MG63 (cell line): Measurements from ENCODE around the gene LNP1. TPM values are rescaled to one million over a fixed set of nuclear protein-coding genes. Genes with fewer than 3 reads are reported as not detected.
"Not testable (repeated sequence)": the region's sequence is repeated elsewhere in the genome, so short reads cannot be mapped to it uniquely, and the experiment has no call there.

Experiments used
- DNase-seq: peaks from one replicate; pipeline ENCODE4 v3.0.0-alpha.2; 2020
- H3K27me3 ChIP-seq: fragments of 250-450 bp; sonication (Bioruptor Pico); 2 replicates; pipeline ENCODE4 v1.5.1; 2020; ENCODE audit warnings: mild to moderate bottlenecking, moderate library complexity
- H3K36me3 ChIP-seq: fragments of 250-450 bp; sonication (Bioruptor Pico); 2 replicates; pipeline ENCODE4 v1.5.1; 2020; ENCODE audit warnings: mild to moderate bottlenecking, moderate library complexity
- H3K4me3 ChIP-seq: fragments of 250-450 bp; sonication (Bioruptor Pico); 2 replicates; pipeline ENCODE4 v1.5.1; 2020; ENCODE audit warnings: mild to moderate bottlenecking, moderate library complexity
- H3K9me3 ChIP-seq: fragments of 250-450 bp; sonication (Bioruptor Pico); 2 replicates; pipeline ENCODE4 v1.5.1; 2020; ENCODE audit warnings: mild to moderate bottlenecking, moderate library complexity
- total RNA-seq: library from RNA; depleted of rRNA; stranded (reverse); fragments of >200 nt; shearing (Covaris generic); gene quantifications from 2 replicates; pipeline ENCODE4 v1.2.3, GENCODE V29; 2014; ENCODE audit warnings: low replicate concordance

Gene LNP1
- total RNA-seq, 1 experiment from 2014 or later = 3.5 TPM

- no peak for DNase-seq
- no peaks in the 10 kb centered on the region for H3K36me3 ChIP-seq
- no peaks in the 10 kb centered on the region for H3K27me3 ChIP-seq
- no peak overlapping the region for H3K4me3 ChIP-seq
- peaks cover 2% of the 10 kb centered on the region; the same call in 1 of the 2 replicates for H3K9me3 ChIP-seq
Observed at GRCh38 chr3:100448079-100448478, 46.7 kb downstream of the LNP1 start.

- H3K9me3 ChIP-seq = peaks cover 2% of the 10 kb centered on the region; the same call in 1 of the 2 replicates
- no peak for DNase-seq
- H3K36me3 ChIP-seq = no peaks in the 10 kb centered on the region
- no peak overlapping the region for H3K4me3 ChIP-seq
- H3K27me3 ChIP-seq = no peaks in the 10 kb centered on the region
Observed at GRCh38 chr3:100449214-100449613, 47.9 kb downstream of the LNP1 start.

GRCh38 chr3:100454677-100455076 lies 53.3 kb downstream of the LNP1 start:
- H3K9me3 ChIP-seq = no peaks in the 10 kb centered on the region
- H3K4me3 ChIP-seq = no peak overlapping the region
- no peak for DNase-seq
- no peaks in the 10 kb centered on the region for H3K36me3 ChIP-seq
- H3K27me3 ChIP-seq = no peaks in the 10 kb centered on the region

- no peak overlapping the region for H3K4me3 ChIP-seq
- no peaks in the 10 kb centered on the region for H3K36me3 ChIP-seq
- no peaks in the 10 kb centered on the region for H3K9me3 ChIP-seq
- no peak for DNase-seq
- H3K27me3 ChIP-seq = no peaks in the 10 kb centered on the region
Observed at GRCh38 chr3:100455841-100456550, 54.7 kb downstream of the LNP1 start.

- Histone ChIP-seq H3K4me3 (no peak overlapping the region), H3K27me3 (no peaks in the 10 kb centered on the region), H3K36me3 (no peaks in the 10 kb centered on the region), H3K9me3 (no peaks in the 10 kb centered on the region)
- DNase-seq = no peak
Observed at GRCh38 chr3:100456745-100457144, 55.4 kb downstream of the LNP1 start.

GRCh38 chr3:100457811-100458210 lies 56.5 kb downstream of the LNP1 start:
- DNase-seq = no peak
- Histone ChIP-seq H3K9me3 (no peaks in the 10 kb centered on the region), H3K36me3 (no peaks in the 10 kb centered on the region), H3K4me3 (no peak overlapping the region), H3K27me3 (no peaks in the 10 kb centered on the region)

GRCh38 chr3:100458814-100459213 lies 57.5 kb downstream of the LNP1 start:
- H3K36me3 ChIP-seq = no peaks in the 10 kb centered on the region
- no peaks in the 10 kb centered on the region for H3K9me3 ChIP-seq
- no peak for DNase-seq
- no peaks in the 10 kb centered on the region for H3K27me3 ChIP-seq
- H3K4me3 ChIP-seq = no peak overlapping the region

GRCh38 chr3:100463002-100463401 lies 61.7 kb downstream of the LNP1 start:
- no peak overlapping the region for H3K4me3 ChIP-seq
- peaks cover 5% of the 10 kb centered on the region for H3K9me3 ChIP-seq
- DNase-seq = peak; percentile 13

GRCh38 chr3:100463646-100464155 lies 62.4 kb downstream of the LNP1 start:
- no peaks in the 10 kb centered on the region for H3K27me3 ChIP-seq
- peaks cover 7% of the 10 kb centered on the region for H3K9me3 ChIP-seq
- H3K4me3 ChIP-seq = no peak overlapping the region
- no peak for DNase-seq
- no peaks in the 10 kb centered on the region for H3K36me3 ChIP-seq

More at GRCh38 chr3:100463002-100463401, 61.7 kb downstream of the LNP1 start:
- Histone ChIP-seq H3K27me3 (no peaks in the 10 kb centered on the region), H3K36me3 (no peaks in the 10 kb centered on the region)

GRCh38 chr3:100465892-100466777 lies 64.8 kb downstream of the LNP1 start:
- Histone ChIP-seq H3K4me3 (no peak overlapping the region), H3K36me3 (no peaks in the 10 kb centered on the region), H3K27me3 (no peaks in the 10 kb centered on the region), H3K9me3 (peaks cover 16% of the 10 kb centered on the region)
- DNase-seq = no peak

GRCh38 chr3:100467133-100467532 lies 65.8 kb downstream of the LNP1 start:
- Histone ChIP-seq H3K27me3 (no peaks in the 10 kb centered on the region), H3K4me3 (no peak overlapping the region), H3K36me3 (no peaks in the 10 kb centered on the region), H3K9me3 (peaks cover 20% of the 10 kb centered on the region)
- DNase-seq = no peak

- no peak for DNase-seq
- Histone ChIP-seq H3K36me3 (no peaks in the 10 kb centered on the region), H3K27me3 (no peaks in the 10 kb centered on the region), H3K9me3 (peaks cover 20% of the 10 kb centered on the region), H3K4me3 (no peak overlapping the region)
Observed at GRCh38 chr3:100468676-100469075, 67.3 kb downstream of the LNP1 start.

- no peak for DNase-seq
- no peak overlapping the region for H3K4me3 ChIP-seq
- no peaks in the 10 kb centered on the region for H3K27me3 ChIP-seq
- no peaks in the 10 kb centered on the region for H3K36me3 ChIP-seq
- H3K9me3 ChIP-seq = peaks cover 20% of the 10 kb centered on the region
Observed at GRCh38 chr3:100470951-100471350, 69.6 kb downstream of the LNP1 start.

- Histone ChIP-seq H3K9me3 (peaks cover 20% of the 10 kb centered on the region), H3K36me3 (no peaks in the 10 kb centered on the region), H3K27me3 (no peaks in the 10 kb centered on the region), H3K4me3 (no peak overlapping the region)
- no peak for DNase-seq
Observed at GRCh38 chr3:100471444-100471843, 70.1 kb downstream of the LNP1 start.

GRCh38 chr3:100477851-100478360 lies 76.6 kb downstream of the LNP1 start:
- H3K36me3 ChIP-seq, DNase-seq, H3K27me3 ChIP-seq, H3K9me3 ChIP-seq, H3K4me3 ChIP-seq: not testable (repeated sequence)

GRCh38 chr3:100478521-100478920 lies 77.2 kb downstream of the LNP1 start:
- H3K4me3 ChIP-seq, H3K27me3 ChIP-seq, H3K36me3 ChIP-seq, H3K9me3 ChIP-seq, DNase-seq: not testable (repeated sequence)

- H3K36me3 ChIP-seq = no peaks in the 10 kb centered on the region
- no peak for DNase-seq
- no peak overlapping the region for H3K4me3 ChIP-seq
- H3K27me3 ChIP-seq = no peaks in the 10 kb centered on the region; the same call in 1 of the 2 replicates
- no peaks in the 10 kb centered on the region; the same call in 1 of the 2 replicates for H3K9me3 ChIP-seq
Observed at GRCh38 chr3:100480081-100480480, 78.7 kb downstream of the LNP1 start.
